ENCODE data around the gene SLC12A5. TPM values are rescaled to one million over a fixed set of nuclear protein-coding genes. Genes with fewer than 3 reads are reported as not detected.
A peak's percentile ranks its signal among the peaks of the same experiment; 100 is the strongest.
"Not testable (repeated sequence)": the region's sequence is repeated elsewhere in the genome, so short reads cannot be mapped to it uniquely, and the experiment has no call there.

The SLC12A5 gene
- total RNA-seq, 1 experiment from 2014 or later, result 7.2 TPM

DNA sequence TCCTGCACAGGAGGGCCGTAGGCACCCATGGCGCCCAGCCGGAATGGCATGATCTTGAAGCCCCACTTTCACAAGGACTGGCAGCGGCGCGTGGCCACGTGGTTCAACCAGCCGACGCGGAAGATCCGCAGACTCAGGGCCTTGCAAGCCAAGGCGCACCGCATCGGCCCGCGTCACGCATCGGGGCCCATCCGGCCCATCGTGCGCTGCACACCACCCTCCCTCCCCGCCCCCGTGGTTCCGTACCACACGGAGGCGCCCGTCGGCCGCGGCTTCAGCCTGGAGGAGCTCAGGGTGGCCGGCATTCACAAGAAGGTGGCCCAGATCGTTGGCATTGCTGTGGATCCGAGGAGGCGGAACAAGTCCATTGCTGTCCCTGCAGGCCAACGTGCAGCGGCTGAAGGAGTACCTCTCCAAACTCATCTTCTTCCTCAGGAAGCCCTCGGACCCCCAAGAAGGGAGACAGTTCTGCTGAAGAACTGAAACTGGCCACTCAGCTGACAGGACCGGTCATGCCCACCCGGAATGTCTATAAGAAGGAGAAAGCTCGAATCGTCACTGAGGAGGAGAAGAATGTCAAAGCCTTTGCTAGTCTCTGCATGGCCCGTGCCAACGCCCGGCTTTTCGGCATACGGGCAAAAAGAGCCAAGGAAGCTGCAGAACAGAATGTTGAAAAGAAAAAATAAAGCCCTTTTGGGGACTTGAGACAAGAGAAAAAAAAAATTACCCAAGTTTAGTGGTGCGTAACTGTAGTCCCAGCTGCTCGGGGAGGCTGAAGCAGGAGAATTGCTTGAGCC is 70.7 kb downstream of the SLC12A5 start:
- H3K36me3 Mint-ChIP-seq, result peaks cover 4% of the 10 kb centered on the region
- H3K4me3 Mint-ChIP-seq, result peak overlapping the region; percentile 37

DNA sequence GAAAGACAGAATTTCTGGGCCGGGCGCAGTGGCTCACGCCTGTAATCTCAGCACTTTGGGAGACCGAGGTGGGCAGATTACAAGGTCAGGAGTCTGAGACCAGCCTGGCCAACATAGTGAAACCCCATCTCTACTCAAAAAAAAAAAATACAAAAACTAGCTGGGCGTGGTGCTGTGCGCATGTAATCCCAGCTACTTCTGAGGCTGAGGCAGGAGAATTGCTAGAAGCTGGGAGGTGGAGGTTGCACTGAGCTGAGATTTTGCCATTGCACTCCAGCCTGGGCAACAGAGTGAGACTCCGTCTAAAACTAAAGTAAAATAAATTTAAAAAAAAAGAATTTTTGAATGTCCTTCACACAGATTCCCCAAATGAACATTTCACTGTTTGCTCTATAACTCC is 71.4 kb downstream of the SLC12A5 start:
- H3K4me1 Mint-ChIP-seq; H3K4me3 Mint-ChIP-seq; H3K27ac Mint-ChIP-seq; H3K36me3 Mint-ChIP-seq; ATAC-seq; POLR2A ChIA-PET; DNase-seq (ENCODE audit: low spot score): not testable (repeated sequence)
- H3K27me3 Mint-ChIP-seq (ENCODE audit: low read depth), result peaks cover 52% of the 10 kb centered on the region
- peaks cover 12% of the 10 kb centered on the region for H3K9me3 Mint-ChIP-seq
- CTCF ChIA-PET, result interaction anchor here (0.9 to 2.5 kb wide), 15 partner anchors 8 to 265 kb away, joined by 3 to 18 read pairs (median 4); partner anchors contain the start of gene SLC12A5

More for the DNA sequence above, 70.7 kb downstream of the SLC12A5 start:
- ChIA-PET CTCF (interaction anchor here (0.6 to 2.5 kb wide), 19 partner anchors 8 to 266 kb away, joined by 3 to 18 read pairs (median 4); partner anchors contain the start of genes CD40 and SLC12A5), POLR2A (interaction anchor here (0.6 kb wide), 1 partner anchor 13 kb away, joined by 3 read pairs; no protein-coding TSS in a partner anchor)
- H3K9me3 Mint-ChIP-seq, result peaks cover 12% of the 10 kb centered on the region
- ATAC-seq, result peak; percentile 98
- DNase-seq (ENCODE audit: low spot score), result peak; percentile 76
- peaks cover 52% of the 10 kb centered on the region for H3K27me3 Mint-ChIP-seq (ENCODE audit: low read depth)
- no peak overlapping the region for H3K27ac Mint-ChIP-seq
- TF ChIP-seq, protein P1, sequence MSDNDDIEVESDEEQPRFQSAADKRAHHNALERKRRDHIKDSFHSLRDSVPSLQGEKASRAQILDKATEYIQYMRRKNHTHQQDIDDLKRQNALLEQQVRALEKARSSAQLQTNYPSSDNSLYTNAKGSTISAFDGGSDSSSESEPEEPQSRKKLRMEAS (CRISPR knock-in tag; IDR thresholded peaks at IDR 0.05), result peak; percentile 74; the same call in 1 of the 2 replicates
- TF ChIP-seq, protein P2, sequence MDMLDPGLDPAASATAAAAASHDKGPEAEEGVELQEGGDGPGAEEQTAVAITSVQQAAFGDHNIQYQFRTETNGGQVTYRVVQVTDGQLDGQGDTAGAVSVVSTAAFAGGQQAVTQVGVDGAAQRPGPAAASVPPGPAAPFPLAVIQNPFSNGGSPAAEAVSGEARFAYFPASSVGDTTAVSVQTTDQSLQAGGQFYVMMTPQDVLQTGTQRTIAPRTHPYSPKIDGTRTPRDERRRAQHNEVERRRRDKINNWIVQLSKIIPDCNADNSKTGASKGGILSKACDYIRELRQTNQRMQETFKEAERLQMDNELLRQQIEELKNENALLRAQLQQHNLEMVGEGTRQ (CRISPR knock-in tag; IDR thresholded peaks at IDR 0.05), result peak; percentile 51
- TF ChIP-seq, protein P3, sequence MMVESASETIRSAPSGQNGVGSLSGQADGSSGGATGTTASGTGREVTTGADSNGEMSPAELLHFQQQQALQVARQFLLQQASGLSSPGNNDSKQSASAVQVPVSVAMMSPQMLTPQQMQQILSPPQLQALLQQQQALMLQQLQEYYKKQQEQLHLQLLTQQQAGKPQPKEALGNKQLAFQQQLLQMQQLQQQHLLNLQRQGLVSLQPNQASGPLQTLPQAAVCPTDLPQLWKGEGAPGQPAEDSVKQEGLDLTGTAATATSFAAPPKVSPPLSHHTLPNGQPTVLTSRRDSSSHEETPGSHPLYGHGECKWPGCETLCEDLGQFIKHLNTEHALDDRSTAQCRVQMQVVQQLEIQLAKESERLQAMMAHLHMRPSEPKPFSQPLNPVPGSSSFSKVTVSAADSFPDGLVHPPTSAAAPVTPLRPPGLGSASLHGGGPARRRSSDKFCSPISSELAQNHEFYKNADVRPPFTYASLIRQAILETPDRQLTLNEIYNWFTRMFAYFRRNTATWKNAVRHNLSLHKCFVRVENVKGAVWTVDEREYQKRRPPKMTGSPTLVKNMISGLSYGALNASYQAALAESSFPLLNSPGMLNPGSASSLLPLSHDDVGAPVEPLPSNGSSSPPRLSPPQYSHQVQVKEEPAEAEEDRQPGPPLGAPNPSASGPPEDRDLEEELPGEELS (CRISPR knock-in tag; IDR thresholded peaks at IDR 0.05), result no peak
- TF ChIP-seq FOXP1 (CRISPR knock-in tag; IDR thresholded peaks at IDR 0.05; ENCODE audit: borderline replicate concordance) (peak; percentile 60; the same call in 1 of the 2 replicates), CREB1 (CRISPR knock-in tag; IDR thresholded peaks at IDR 0.05) (no peak), ZNF317 (CRISPR knock-in tag; IDR thresholded peaks at IDR 0.05; ENCODE audit: borderline replicate concordance, low read depth) (0 out of 2 replicates have a peak, but pooled peaks have one; percentile 14), ZBTB21 (CRISPR knock-in tag; IDR thresholded peaks at IDR 0.05; ENCODE audit: borderline replicate concordance) (peak; percentile 71; the same call in 1 of the 2 replicates)
- TF ChIP-seq, protein P4, sequence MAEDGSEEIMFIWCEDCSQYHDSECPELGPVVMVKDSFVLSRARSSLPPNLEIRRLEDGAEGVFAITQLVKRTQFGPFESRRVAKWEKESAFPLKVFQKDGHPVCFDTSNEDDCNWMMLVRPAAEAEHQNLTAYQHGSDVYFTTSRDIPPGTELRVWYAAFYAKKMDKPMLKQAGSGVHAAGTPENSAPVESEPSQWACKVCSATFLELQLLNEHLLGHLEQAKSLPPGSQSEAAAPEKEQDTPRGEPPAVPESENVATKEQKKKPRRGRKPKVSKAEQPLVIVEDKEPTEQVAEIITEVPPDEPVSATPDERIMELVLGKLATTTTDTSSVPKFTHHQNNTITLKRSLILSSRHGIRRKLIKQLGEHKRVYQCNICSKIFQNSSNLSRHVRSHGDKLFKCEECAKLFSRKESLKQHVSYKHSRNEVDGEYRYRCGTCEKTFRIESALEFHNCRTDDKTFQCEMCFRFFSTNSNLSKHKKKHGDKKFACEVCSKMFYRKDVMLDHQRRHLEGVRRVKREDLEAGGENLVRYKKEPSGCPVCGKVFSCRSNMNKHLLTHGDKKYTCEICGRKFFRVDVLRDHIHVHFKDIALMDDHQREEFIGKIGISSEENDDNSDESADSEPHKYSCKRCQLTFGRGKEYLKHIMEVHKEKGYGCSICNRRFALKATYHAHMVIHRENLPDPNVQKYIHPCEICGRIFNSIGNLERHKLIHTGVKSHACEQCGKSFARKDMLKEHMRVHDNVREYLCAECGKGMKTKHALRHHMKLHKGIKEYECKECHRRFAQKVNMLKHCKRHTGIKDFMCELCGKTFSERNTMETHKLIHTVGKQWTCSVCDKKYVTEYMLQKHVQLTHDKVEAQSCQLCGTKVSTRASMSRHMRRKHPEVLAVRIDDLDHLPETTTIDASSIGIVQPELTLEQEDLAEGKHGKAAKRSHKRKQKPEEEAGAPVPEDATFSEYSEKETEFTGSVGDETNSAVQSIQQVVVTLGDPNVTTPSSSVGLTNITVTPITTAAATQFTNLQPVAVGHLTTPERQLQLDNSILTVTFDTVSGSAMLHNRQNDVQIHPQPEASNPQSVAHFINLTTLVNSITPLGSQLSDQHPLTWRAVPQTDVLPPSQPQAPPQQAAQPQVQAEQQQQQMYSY (CRISPR knock-in tag; IDR thresholded peaks at IDR 0.05), result 0 out of 2 replicates have a peak, but pooled peaks have one; percentile 33
- peaks cover 6% of the 10 kb centered on the region for H3K4me1 Mint-ChIP-seq

GRCh38 chr20:46100988-46101387 is 72.0 kb downstream of the SLC12A5 start:
- ChIA-PET CTCF (interaction anchor here (0.6 to 2.5 kb wide), 5 partner anchors 7 to 517 kb away, joined by 3 to 18 read pairs (median 10); no protein-coding TSS in a partner anchor), POLR2A (no interaction called here)
- no peak for DNase-seq (ENCODE audit: low spot score)
- ATAC-seq, result no peak
- Mint-ChIP-seq H3K4me1 (peaks cover 6% of the 10 kb centered on the region), H3K27ac (no peak overlapping the region), H3K27me3 (ENCODE audit: low read depth) (peaks cover 52% of the 10 kb centered on the region), H3K4me3 (no peak overlapping the region), H3K36me3 (peaks cover 4% of the 10 kb centered on the region), H3K9me3 (peaks cover 12% of the 10 kb centered on the region)
- no peak for TF ChIP-seq ZNF219 (CRISPR knock-in tag; IDR thresholded peaks at IDR 0.05; ENCODE audit: borderline replicate concordance)
- TF ChIP-seq, protein P5, sequence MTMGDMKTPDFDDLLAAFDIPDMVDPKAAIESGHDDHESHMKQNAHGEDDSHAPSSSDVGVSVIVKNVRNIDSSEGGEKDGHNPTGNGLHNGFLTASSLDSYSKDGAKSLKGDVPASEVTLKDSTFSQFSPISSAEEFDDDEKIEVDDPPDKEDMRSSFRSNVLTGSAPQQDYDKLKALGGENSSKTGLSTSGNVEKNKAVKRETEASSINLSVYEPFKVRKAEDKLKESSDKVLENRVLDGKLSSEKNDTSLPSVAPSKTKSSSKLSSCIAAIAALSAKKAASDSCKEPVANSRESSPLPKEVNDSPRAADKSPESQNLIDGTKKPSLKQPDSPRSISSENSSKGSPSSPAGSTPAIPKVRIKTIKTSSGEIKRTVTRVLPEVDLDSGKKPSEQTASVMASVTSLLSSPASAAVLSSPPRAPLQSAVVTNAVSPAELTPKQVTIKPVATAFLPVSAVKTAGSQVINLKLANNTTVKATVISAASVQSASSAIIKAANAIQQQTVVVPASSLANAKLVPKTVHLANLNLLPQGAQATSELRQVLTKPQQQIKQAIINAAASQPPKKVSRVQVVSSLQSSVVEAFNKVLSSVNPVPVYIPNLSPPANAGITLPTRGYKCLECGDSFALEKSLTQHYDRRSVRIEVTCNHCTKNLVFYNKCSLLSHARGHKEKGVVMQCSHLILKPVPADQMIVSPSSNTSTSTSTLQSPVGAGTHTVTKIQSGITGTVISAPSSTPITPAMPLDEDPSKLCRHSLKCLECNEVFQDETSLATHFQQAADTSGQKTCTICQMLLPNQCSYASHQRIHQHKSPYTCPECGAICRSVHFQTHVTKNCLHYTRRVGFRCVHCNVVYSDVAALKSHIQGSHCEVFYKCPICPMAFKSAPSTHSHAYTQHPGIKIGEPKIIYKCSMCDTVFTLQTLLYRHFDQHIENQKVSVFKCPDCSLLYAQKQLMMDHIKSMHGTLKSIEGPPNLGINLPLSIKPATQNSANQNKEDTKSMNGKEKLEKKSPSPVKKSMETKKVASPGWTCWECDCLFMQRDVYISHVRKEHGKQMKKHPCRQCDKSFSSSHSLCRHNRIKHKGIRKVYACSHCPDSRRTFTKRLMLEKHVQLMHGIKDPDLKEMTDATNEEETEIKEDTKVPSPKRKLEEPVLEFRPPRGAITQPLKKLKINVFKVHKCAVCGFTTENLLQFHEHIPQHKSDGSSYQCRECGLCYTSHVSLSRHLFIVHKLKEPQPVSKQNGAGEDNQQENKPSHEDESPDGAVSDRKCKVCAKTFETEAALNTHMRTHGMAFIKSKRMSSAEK (CRISPR knock-in tag; IDR thresholded peaks at IDR 0.05; ENCODE audit: borderline replicate concordance), result no peak
- no peak for TF ChIP-seq GRHL2 (CRISPR knock-in tag; IDR thresholded peaks at IDR 0.05; ENCODE audit: insufficient replicate concordance, severe bottlenecking)
- TF ChIP-seq HMGA2 (CRISPR knock-in tag; IDR thresholded peaks at IDR 0.05), result no peak
- TF ChIP-seq RELA (CRISPR knock-in tag; IDR thresholded peaks at IDR 0.05; ENCODE audit: borderline replicate concordance), result no peak
- no peak for TF ChIP-seq ZNF317 (CRISPR knock-in tag; IDR thresholded peaks at IDR 0.05; ENCODE audit: borderline replicate concordance, low read depth)
- no peak for TF ChIP-seq CBFB (CRISPR knock-in tag; IDR thresholded peaks at IDR 0.05; ENCODE audit: low read depth)
